ENCODE measurements around the gene AKNA. TPM values are rescaled to one million over a fixed set of nuclear protein-coding genes. Genes with fewer than 3 reads are reported as not detected.

The AKNA gene
- total RNA-seq, 2 donors from 2014 or later = 12.2 to 15.4 TPM

DNA sequence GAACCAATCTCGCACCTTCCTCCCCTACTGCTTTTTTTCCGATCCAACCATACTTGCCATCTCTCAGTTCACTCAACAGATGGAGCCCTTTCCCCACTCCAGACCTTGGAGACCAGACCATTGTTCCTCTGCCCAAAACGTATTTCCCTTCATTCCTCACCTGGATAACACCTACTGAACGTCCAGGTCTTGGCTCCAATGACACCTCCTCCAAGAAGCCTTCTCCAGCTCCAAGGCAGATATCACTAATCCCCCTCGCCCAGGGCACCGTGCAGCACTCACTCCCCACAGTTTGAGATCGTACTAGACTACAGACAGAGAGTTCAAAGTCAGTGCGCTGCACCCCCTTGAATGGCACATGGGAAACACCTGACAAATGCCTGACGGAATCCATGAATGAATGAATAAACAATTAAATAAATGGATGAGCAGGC lies 47.1 kb upstream of the AKNA start:
- no peaks in the 10 kb centered on the region for H3K4me1 ChIP-seq (ENCODE audit: control insufficient read depth, insufficient read depth, low read length)
- Mint-ChIP-seq H3K4me3 (no peak overlapping the region), H3K36me3 (ENCODE audit: low read depth) (no peaks in the 10 kb centered on the region), H3K9me3 (no peaks in the 10 kb centered on the region), H3K4me1 (no peaks in the 10 kb centered on the region), H3K27ac (no peak overlapping the region), H3K27me3 (ENCODE audit: insufficient read depth) (peaks cover 2% of the 10 kb centered on the region)
- TF ChIP-seq, protein P1, sequence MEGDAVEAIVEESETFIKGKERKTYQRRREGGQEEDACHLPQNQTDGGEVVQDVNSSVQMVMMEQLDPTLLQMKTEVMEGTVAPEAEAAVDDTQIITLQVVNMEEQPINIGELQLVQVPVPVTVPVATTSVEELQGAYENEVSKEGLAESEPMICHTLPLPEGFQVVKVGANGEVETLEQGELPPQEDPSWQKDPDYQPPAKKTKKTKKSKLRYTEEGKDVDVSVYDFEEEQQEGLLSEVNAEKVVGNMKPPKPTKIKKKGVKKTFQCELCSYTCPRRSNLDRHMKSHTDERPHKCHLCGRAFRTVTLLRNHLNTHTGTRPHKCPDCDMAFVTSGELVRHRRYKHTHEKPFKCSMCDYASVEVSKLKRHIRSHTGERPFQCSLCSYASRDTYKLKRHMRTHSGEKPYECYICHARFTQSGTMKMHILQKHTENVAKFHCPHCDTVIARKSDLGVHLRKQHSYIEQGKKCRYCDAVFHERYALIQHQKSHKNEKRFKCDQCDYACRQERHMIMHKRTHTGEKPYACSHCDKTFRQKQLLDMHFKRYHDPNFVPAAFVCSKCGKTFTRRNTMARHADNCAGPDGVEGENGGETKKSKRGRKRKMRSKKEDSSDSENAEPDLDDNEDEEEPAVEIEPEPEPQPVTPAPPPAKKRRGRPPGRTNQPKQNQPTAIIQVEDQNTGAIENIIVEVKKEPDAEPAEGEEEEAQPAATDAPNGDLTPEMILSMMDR (conservative IDR thresholded peaks at IDR 0.05) = peak; percentile 82
- 46 to 50% methylated on average over 6 to 9 of the region's 9 CpGs for WGBS, 2 experiments (ENCODE audit: insufficient coverage in 1 of 2, insufficient read length in 1 of 2)
- DNase-seq = peak; percentile 79
- no peaks in the 10 kb centered on the region for H3K36me3 ChIP-seq (ENCODE audit: control insufficient read depth, insufficient read depth, low read length)
- H3K27ac ChIP-seq (ENCODE audit: low read depth, low read length) = no peak overlapping the region
- no peak overlapping the region for H3K9ac ChIP-seq (ENCODE audit: extremely low read depth, low read length, poor library complexity, severe bottlenecking)
- H3K27me3 ChIP-seq (ENCODE audit: control insufficient read depth, insufficient read depth, low read length, poor library complexity, severe bottlenecking) = no peaks in the 10 kb centered on the region
- no peak overlapping the region for H3K4me3 ChIP-seq (ENCODE audit: low read length)
- no peaks in the 10 kb centered on the region for H3K9me3 ChIP-seq (ENCODE audit: control insufficient read depth, low read length)

DNA sequence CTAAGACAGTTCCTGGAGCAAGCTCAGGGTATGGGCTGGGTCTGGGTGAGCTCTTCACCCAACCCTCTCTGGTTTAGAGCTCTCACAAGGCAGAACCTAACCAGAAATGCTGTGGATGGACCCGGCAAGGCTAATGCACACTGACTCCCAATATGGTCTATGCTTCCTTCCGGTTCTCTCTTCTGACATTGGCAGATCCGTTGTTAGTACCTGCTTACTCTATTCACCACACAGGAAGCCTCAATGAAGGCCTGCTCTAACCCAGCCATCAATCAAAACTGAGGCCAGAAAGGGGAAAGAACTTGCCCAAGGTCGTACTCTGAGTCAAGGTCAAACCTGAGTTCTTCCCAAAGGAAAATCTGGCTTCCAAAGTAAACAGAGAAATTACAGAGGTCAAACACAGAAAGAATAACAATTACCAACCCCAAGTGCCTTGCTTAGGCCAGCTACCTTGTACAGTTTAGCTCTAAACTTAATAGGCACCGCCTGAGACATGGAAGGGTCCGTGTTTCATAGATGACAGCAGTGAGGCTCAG lies 46.0 kb upstream of the AKNA start:
- H3K27ac Mint-ChIP-seq = no peak overlapping the region
- TF ChIP-seq, protein P1 (conservative IDR thresholded peaks at IDR 0.05) = no peak
- H3K4me3 ChIP-seq (ENCODE audit: low read length) = no peak overlapping the region
- no peaks in the 10 kb centered on the region for H3K4me1 Mint-ChIP-seq
- peaks cover 2% of the 10 kb centered on the region for H3K27me3 Mint-ChIP-seq (ENCODE audit: insufficient read depth)
- H3K4me1 ChIP-seq (ENCODE audit: control insufficient read depth, insufficient read depth, low read length) = no peaks in the 10 kb centered on the region
- H3K27me3 ChIP-seq (ENCODE audit: control insufficient read depth, insufficient read depth, low read length, poor library complexity, severe bottlenecking) = no peaks in the 10 kb centered on the region
- DNase-seq = no peak
- H3K9me3 ChIP-seq (ENCODE audit: control insufficient read depth, low read length) = no peaks in the 10 kb centered on the region
- H3K27ac ChIP-seq (ENCODE audit: low read depth, low read length) = no peak overlapping the region
- no peaks in the 10 kb centered on the region for H3K36me3 Mint-ChIP-seq (ENCODE audit: low read depth)
- WGBS, 2 experiments (ENCODE audit: insufficient coverage in 1 of 2, insufficient read length in 1 of 2) = 64 to 89% methylated on average over 3 to 6 of the region's 6 CpGs
- H3K4me3 Mint-ChIP-seq = no peak overlapping the region
- no peaks in the 10 kb centered on the region for H3K9me3 Mint-ChIP-seq
- H3K36me3 ChIP-seq (ENCODE audit: control insufficient read depth, insufficient read depth, low read length) = no peaks in the 10 kb centered on the region
- H3K9ac ChIP-seq (ENCODE audit: extremely low read depth, low read length, poor library complexity, severe bottlenecking) = no peak overlapping the region

DNA sequence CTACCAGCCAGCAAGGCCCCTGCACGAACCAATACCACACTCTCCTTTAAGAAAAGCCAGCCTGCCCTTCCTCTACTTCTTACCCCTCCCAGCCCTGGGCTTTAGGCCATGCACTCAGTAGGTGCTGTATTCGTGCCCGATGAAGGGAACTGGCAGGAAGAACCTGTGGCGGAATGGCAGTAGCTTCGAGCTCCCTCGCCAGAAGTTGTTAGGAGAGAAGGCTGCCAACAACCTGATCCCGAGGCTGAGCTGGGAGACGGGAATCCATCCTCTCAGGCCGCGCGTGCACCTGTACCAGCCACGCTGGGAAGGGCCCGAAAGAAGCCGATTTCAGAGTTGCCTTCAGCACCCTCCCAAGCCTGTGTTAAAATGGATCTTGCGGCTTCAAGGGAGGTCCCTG lies 45.3 kb upstream of the AKNA start:
- H3K9me3 ChIP-seq (ENCODE audit: control insufficient read depth, low read length) = no peaks in the 10 kb centered on the region
- no peaks in the 10 kb centered on the region for H3K27me3 ChIP-seq (ENCODE audit: control insufficient read depth, insufficient read depth, low read length, poor library complexity, severe bottlenecking)
- no peak overlapping the region for H3K27ac ChIP-seq (ENCODE audit: low read depth, low read length)
- DNase-seq = peak; percentile 26
- Mint-ChIP-seq H3K27me3 (ENCODE audit: insufficient read depth) (peaks cover 2% of the 10 kb centered on the region), H3K4me1 (no peaks in the 10 kb centered on the region), H3K27ac (no peak overlapping the region), H3K9me3 (no peaks in the 10 kb centered on the region), H3K4me3 (no peak overlapping the region), H3K36me3 (ENCODE audit: low read depth) (no peaks in the 10 kb centered on the region)
- WGBS, 2 experiments (ENCODE audit: insufficient coverage in 1 of 2, insufficient read length in 1 of 2) = 90% methylated on average over 13 to 15 of the region's 15 CpGs
- H3K36me3 ChIP-seq (ENCODE audit: control insufficient read depth, insufficient read depth, low read length) = no peaks in the 10 kb centered on the region
- H3K4me1 ChIP-seq (ENCODE audit: control insufficient read depth, insufficient read depth, low read length) = no peaks in the 10 kb centered on the region
- H3K4me3 ChIP-seq (ENCODE audit: low read length) = no peak overlapping the region
- H3K9ac ChIP-seq (ENCODE audit: extremely low read depth, low read length, poor library complexity, severe bottlenecking) = no peak overlapping the region
- TF ChIP-seq, protein P1 (conservative IDR thresholded peaks at IDR 0.05) = no peak
